SJSA1 (cell line): ENCODE data around the gene AP2M1. TPM values are rescaled to one million over a fixed set of nuclear protein-coding genes. Genes with fewer than 3 reads are reported as not detected.
"Not testable (repeated sequence)": the region's sequence is repeated elsewhere in the genome, so short reads cannot be mapped to it uniquely, and the experiment has no call there.

Source experiments
- DNase-seq, 2 experiments: peaks; one replicate each; pipeline ENCODE4 v3.0.0-alpha.2; 2015 to 2020; ENCODE audit warnings: low spot score in 2 of 2, low read depth in 1 of 2
- H3K27ac ChIP-seq: fragments of 250-450 bp; sonication (Bioruptor Pico); 2 replicates; pipeline ENCODE4 v1.5.1; 2020; ENCODE audit warnings: mild to moderate bottlenecking, moderate library complexity
- H3K27me3 ChIP-seq: fragments of 250-450 bp; sonication (Bioruptor Pico); replicated peaks from 2 replicates; pipeline ENCODE4 v1.5.1; 2020; ENCODE audit warnings: mild to moderate bottlenecking, moderate library complexity
- H3K36me3 ChIP-seq: fragments of 250-450 bp; sonication (Bioruptor Pico); 2 replicates; pipeline ENCODE4 v1.5.1; 2020; ENCODE audit warnings: mild to moderate bottlenecking
- H3K4me1 ChIP-seq: fragments of 250-450 bp; sonication (Bioruptor Pico); replicated peaks from 2 replicates; pipeline ENCODE4 v1.6.1; 2021; ENCODE audit warnings: mild to moderate bottlenecking
- H3K4me3 ChIP-seq: fragments of 250-450 bp; sonication (Bioruptor Pico); 2 replicates; pipeline ENCODE4 v1.5.1; 2020; ENCODE audit warnings: mild to moderate bottlenecking
- H3K9me3 ChIP-seq: fragments of 250-450 bp; sonication (Bioruptor Pico); replicated peaks from 2 replicates; pipeline ENCODE4 v1.5.1; 2020; ENCODE audit warnings: mild to moderate bottlenecking
- total RNA-seq: library from RNA; depleted of rRNA; stranded (reverse); fragments of >200 nt; shearing (Covaris generic); gene quantifications from 2 replicates; pipeline ENCODE4 v1.2.3, GENCODE V29; 2014

Gene AP2M1
- total RNA-seq, 1 experiment from 2014 or later: 609 TPM

GRCh38 chr3:184145751-184146270 is 28.8 kb upstream of the AP2M1 start:
- no peak overlapping the region for H3K4me3 ChIP-seq
- H3K9me3 ChIP-seq: no peaks in the 10 kb centered on the region
- H3K27me3 ChIP-seq: no peaks in the 10 kb centered on the region
- H3K36me3 ChIP-seq: peaks cover 62% of the 10 kb centered on the region
- H3K4me1 ChIP-seq: no peaks in the 10 kb centered on the region
- DNase-seq: no peak
- no peak overlapping the region for H3K27ac ChIP-seq

- no peaks in the 10 kb centered on the region for H3K9me3 ChIP-seq
- peaks cover 40% of the 10 kb centered on the region for H3K36me3 ChIP-seq
- no peaks in the 10 kb centered on the region for H3K4me1 ChIP-seq
Observed at GRCh38 chr3:184148076-184148475, 26.6 kb upstream of the AP2M1 start.

GRCh38 chr3:184149123-184149522 is 25.5 kb upstream of the AP2M1 start:
- DNase-seq: no peak

More at GRCh38 chr3:184148076-184148475, 26.6 kb upstream of the AP2M1 start:
- Histone ChIP-seq H3K27ac (no peak overlapping the region), H3K27me3 (no peaks in the 10 kb centered on the region), H3K4me3 (no peak overlapping the region)
- DNase-seq: no peak

GRCh38 chr3:184149770-184150169 is 24.9 kb upstream of the AP2M1 start:
- not testable (repeated sequence) for DNase-seq, H3K4me3 ChIP-seq, H3K27ac ChIP-seq, H3K9me3 ChIP-seq, H3K4me1 ChIP-seq, H3K27me3 ChIP-seq
- peaks cover 23% of the 10 kb centered on the region for H3K36me3 ChIP-seq

More at GRCh38 chr3:184149123-184149522, 25.5 kb upstream of the AP2M1 start:
- Histone ChIP-seq H3K27ac (no peak overlapping the region), H3K4me3 (no peak overlapping the region), H3K36me3 (peaks cover 29% of the 10 kb centered on the region), H3K27me3 (no peaks in the 10 kb centered on the region), H3K4me1 (peaks cover 3% of the 10 kb centered on the region), H3K9me3 (no peaks in the 10 kb centered on the region)

- Histone ChIP-seq H3K27me3 (no peaks in the 10 kb centered on the region), H3K27ac (peak within 1 kb of the TSS; percentile 70), H3K4me1 (peaks cover 27% of the 10 kb centered on the region), H3K36me3 (peaks cover 15% of the 10 kb centered on the region), H3K4me3 (peak within 1 kb of the TSS; percentile 92), H3K9me3 (no peaks in the 10 kb centered on the region)
- DNase-seq: peak; percentile 64 to 71
Observed at GRCh38 chr3:184154885-184155643, 19.6 kb upstream of the AP2M1 start, which contains the start of gene DVL3. Gene DVL3, plus strand, starts transcription at chr3:184155377. Its CDS starts 259 bp downstream, at chr3:184155636.

GRCh38 chr3:184155644-184156521 is 18.8 kb upstream of the AP2M1 start:
- DNase-seq: peak in 1 of 2 experiments; percentile 51
- Histone ChIP-seq H3K4me3 (peak overlapping the region; percentile 92), H3K9me3 (no peaks in the 10 kb centered on the region), H3K36me3 (peaks cover 17% of the 10 kb centered on the region), H3K4me1 (peaks cover 35% of the 10 kb centered on the region), H3K27ac (peak overlapping the region; percentile 63; the same call in 1 of the 2 replicates), H3K27me3 (no peaks in the 10 kb centered on the region)

GRCh38 chr3:184156522-184156955 is 18.1 kb upstream of the AP2M1 start:
- H3K36me3 ChIP-seq: peaks cover 22% of the 10 kb centered on the region
- no peaks in the 10 kb centered on the region for H3K27me3 ChIP-seq
- H3K27ac ChIP-seq: no peak overlapping the region
- H3K4me3 ChIP-seq: peak overlapping the region; percentile 92
- H3K4me1 ChIP-seq: peaks cover 41% of the 10 kb centered on the region
- no peaks in the 10 kb centered on the region for H3K9me3 ChIP-seq
- DNase-seq: peak in 1 of 2 experiments; percentile 37

GRCh38 chr3:184157206-184157605 is 17.4 kb upstream of the AP2M1 start:
- H3K36me3 ChIP-seq: peaks cover 28% of the 10 kb centered on the region
- H3K9me3 ChIP-seq: no peaks in the 10 kb centered on the region
- no peak for DNase-seq
- H3K27ac ChIP-seq: no peak overlapping the region
- peak overlapping the region; percentile 92 for H3K4me3 ChIP-seq
- peaks cover 45% of the 10 kb centered on the region for H3K4me1 ChIP-seq
- no peaks in the 10 kb centered on the region for H3K27me3 ChIP-seq

- Histone ChIP-seq H3K27ac (no peak overlapping the region), H3K9me3 (no peaks in the 10 kb centered on the region), H3K36me3 (peaks cover 39% of the 10 kb centered on the region), H3K27me3 (no peaks in the 10 kb centered on the region), H3K4me3 (no peak overlapping the region), H3K4me1 (peaks cover 45% of the 10 kb centered on the region)
- no peak for DNase-seq
Observed at GRCh38 chr3:184158404-184158803, 16.3 kb upstream of the AP2M1 start.

GRCh38 chr3:184160456-184160855 is 14.2 kb upstream of the AP2M1 start:
- H3K4me1 ChIP-seq: peaks cover 33% of the 10 kb centered on the region
- H3K9me3 ChIP-seq: no peaks in the 10 kb centered on the region
- H3K36me3 ChIP-seq: peaks cover 57% of the 10 kb centered on the region
- peak in 1 of 2 experiments; percentile 42 for DNase-seq
- H3K27ac ChIP-seq: peak overlapping the region; percentile 30; the same call in 1 of the 2 replicates
- H3K4me3 ChIP-seq: no peak overlapping the region
- H3K27me3 ChIP-seq: no peaks in the 10 kb centered on the region

GRCh38 chr3:184162571-184163070 is 12.0 kb upstream of the AP2M1 start:
- not testable (repeated sequence) for H3K27ac ChIP-seq, H3K27me3 ChIP-seq, DNase-seq, H3K9me3 ChIP-seq, H3K4me3 ChIP-seq
- peaks cover 71% of the 10 kb centered on the region for H3K36me3 ChIP-seq
- H3K4me1 ChIP-seq: peaks cover 23% of the 10 kb centered on the region

GRCh38 chr3:184164648-184165330 is 9.9 kb upstream of the AP2M1 start:
- no peak for DNase-seq
- Histone ChIP-seq H3K27ac (no peak overlapping the region), H3K36me3 (peaks cover 80% of the 10 kb centered on the region), H3K27me3 (no peaks in the 10 kb centered on the region), H3K4me1 (peaks cover 37% of the 10 kb centered on the region), H3K9me3 (no peaks in the 10 kb centered on the region), H3K4me3 (no peak overlapping the region)

GRCh38 chr3:184165543-184165942 is 9.1 kb upstream of the AP2M1 start:
- Histone ChIP-seq H3K36me3 (peaks cover 88% of the 10 kb centered on the region), H3K27me3 (no peaks in the 10 kb centered on the region), H3K4me1 (peaks cover 30% of the 10 kb centered on the region), H3K9me3 (no peaks in the 10 kb centered on the region), H3K4me3 (no peak overlapping the region), H3K27ac (no peak overlapping the region)
- DNase-seq: no peak
